SK-N-SH (cell line): Measurements from ENCODE around the gene MB21D2.

Experiments
- FOSL2 ChIP-seq: IDR thresholded peaks from 2 replicates; pipeline ENCODE4 v1.4.0; 2012; ENCODE audit warnings: low read depth, mild to moderate bottlenecking, moderate library complexity, borderline replicate concordance
- RAD21 ChIP-seq: IDR thresholded peaks from 2 replicates; pipeline ENCODE4 v1.6.1; 2012; ENCODE audit warnings: mild to moderate bottlenecking, low read length
- SMC3 ChIP-seq: IDR thresholded peaks from 2 replicates; pipeline ENCODE4 v1.6.1; 2012; ENCODE audit warnings: low read depth, low read length, improper control_type of control experiment
- TF ChIP-seq, protein P1 (sequence below): IDR thresholded peaks from 2 replicates; pipeline ENCODE4 v1.6.1; 2012; ENCODE audit warnings: mild to moderate bottlenecking, low read depth, low read length, moderate library complexity

DNA sequence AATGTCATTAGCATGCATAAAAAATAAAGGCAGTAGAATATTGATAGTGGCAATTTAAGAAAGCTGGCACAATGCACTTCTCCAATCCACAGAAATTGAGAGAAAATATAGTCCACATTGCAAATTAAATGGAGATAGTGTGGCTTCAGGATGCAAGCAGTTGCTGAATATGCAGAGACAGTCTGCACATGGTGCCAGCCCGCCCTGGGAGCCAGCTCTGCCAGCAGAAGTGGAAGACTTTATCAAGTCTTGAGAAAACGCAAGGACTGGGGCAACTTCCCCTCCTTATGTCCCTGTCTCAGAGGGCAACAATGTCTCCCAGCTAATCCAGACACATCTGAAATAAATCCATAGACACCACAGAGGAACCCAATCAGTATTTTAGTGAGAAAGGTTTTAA, 57.2 kb downstream of the MB21D2 start:
- TF ChIP-seq, protein P1, sequence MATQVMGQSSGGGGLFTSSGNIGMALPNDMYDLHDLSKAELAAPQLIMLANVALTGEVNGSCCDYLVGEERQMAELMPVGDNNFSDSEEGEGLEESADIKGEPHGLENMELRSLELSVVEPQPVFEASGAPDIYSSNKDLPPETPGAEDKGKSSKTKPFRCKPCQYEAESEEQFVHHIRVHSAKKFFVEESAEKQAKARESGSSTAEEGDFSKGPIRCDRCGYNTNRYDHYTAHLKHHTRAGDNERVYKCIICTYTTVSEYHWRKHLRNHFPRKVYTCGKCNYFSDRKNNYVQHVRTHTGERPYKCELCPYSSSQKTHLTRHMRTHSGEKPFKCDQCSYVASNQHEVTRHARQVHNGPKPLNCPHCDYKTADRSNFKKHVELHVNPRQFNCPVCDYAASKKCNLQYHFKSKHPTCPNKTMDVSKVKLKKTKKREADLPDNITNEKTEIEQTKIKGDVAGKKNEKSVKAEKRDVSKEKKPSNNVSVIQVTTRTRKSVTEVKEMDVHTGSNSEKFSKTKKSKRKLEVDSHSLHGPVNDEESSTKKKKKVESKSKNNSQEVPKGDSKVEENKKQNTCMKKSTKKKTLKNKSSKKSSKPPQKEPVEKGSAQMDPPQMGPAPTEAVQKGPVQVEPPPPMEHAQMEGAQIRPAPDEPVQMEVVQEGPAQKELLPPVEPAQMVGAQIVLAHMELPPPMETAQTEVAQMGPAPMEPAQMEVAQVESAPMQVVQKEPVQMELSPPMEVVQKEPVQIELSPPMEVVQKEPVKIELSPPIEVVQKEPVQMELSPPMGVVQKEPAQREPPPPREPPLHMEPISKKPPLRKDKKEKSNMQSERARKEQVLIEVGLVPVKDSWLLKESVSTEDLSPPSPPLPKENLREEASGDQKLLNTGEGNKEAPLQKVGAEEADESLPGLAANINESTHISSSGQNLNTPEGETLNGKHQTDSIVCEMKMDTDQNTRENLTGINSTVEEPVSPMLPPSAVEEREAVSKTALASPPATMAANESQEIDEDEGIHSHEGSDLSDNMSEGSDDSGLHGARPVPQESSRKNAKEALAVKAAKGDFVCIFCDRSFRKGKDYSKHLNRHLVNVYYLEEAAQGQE = no peak
- TF ChIP-seq FOSL2 = no peak
- no peak for TF ChIP-seq RAD21
- TF ChIP-seq SMC3 = no peak
